Cardiac muscle cell (in vitro differentiated cells and primary cell): Measurements from ENCODE around the gene COL4A2. TPM values are rescaled to one million over a fixed set of nuclear protein-coding genes. Genes with fewer than 3 reads are reported as not detected.

Source experiments
- DNase-seq, 2 donors: peaks; one replicate each; pipeline versions ENCODE4 v3.0.0 to v3.0.0-alpha.2; 2010 to 2017; ENCODE audit warnings: low read depth in 1 of 2, low spot score in 1 of 2
- H3K27ac ChIP-seq: fragments of 200-600 bp; sonication (generic); 2 replicates; pipeline ENCODE4 v1.5.1; 2016
- H3K27me3 ChIP-seq: fragments of 200-600 bp; sonication (generic); 2 replicates; pipeline ENCODE4 v1.6.0; 2016; ENCODE audit warnings: control low read depth
- H3K36me3 ChIP-seq: fragments of 200-600 bp; sonication (generic); 2 replicates; pipeline ENCODE4 v1.5.1; 2016; ENCODE audit warnings: control low read depth
- H3K4me1 ChIP-seq: fragments of 200-600 bp; sonication (generic); 2 replicates; pipeline ENCODE4 v1.8.1; 2017; ENCODE audit warnings: low read depth, mild to moderate bottlenecking, mixed run types
- H3K4me3 ChIP-seq: fragments of 200-600 bp; sonication (generic); 2 replicates; pipeline ENCODE4 v1.5.1; 2016; ENCODE audit warnings: mild to moderate bottlenecking
- H3K9me3 ChIP-seq: fragments of 200-600 bp; sonication (generic); 2 replicates; pipeline ENCODE4 v1.5.1; 2017; ENCODE audit warnings: low read depth, mild to moderate bottlenecking, control low read depth
- CTCF ChIP-seq: IDR thresholded peaks from 2 replicates; pipeline ENCODE4 v1.5.1; 2012; ENCODE audit warnings: low read depth, mild to moderate bottlenecking, low read length
- polyA plus RNA-seq: library from polyadenylated mRNA; unstranded; fragments of >200 nt; fragmentation: Nextera tagmentation; extraction: Ambion mirVana; gene quantifications from 2 replicates; pipeline ENCODE4 v1.2.1, GENCODE V29; 2016
- total RNA-seq: library from RNA; depleted of rRNA; stranded (reverse); fragments of >200 nt; gene quantifications from 2 replicates; pipeline ENCODE4 v1.2.3, GENCODE V29; 2016

The COL4A2 gene
- total and polyA plus RNA-seq, 2 experiments from 2014 or later = 184 to 516 TPM

DNA sequence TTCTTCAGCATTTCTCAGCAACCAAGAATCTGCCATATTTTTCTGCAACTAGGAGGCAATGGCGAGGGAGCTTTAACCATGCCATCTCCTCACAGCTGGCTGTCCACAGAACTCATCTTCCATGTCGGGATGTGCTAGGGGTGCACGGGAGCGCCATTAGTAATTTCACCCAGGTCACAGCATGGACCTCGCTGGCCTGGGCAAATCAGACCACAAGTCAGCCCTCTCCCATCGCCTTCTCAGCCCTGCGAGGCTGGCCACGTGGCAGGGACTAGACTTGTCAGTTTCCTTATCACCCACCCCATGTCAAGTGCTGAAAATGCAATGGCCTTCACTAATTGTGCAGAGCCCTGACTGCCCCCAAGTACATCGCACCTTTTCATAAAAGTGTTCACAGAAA, 15.8 kb upstream of the COL4A2 start:
- no peaks in the 10 kb centered on the region for H3K36me3 ChIP-seq
- H3K27ac ChIP-seq = no peak overlapping the region
- H3K4me3 ChIP-seq = no peak overlapping the region
- no peak for TF ChIP-seq CTCF
- no peak for DNase-seq
- H3K4me1 ChIP-seq = peaks cover 12% of the 10 kb centered on the region
- no peaks in the 10 kb centered on the region for H3K27me3 ChIP-seq
- H3K9me3 ChIP-seq = no peaks in the 10 kb centered on the region

DNA sequence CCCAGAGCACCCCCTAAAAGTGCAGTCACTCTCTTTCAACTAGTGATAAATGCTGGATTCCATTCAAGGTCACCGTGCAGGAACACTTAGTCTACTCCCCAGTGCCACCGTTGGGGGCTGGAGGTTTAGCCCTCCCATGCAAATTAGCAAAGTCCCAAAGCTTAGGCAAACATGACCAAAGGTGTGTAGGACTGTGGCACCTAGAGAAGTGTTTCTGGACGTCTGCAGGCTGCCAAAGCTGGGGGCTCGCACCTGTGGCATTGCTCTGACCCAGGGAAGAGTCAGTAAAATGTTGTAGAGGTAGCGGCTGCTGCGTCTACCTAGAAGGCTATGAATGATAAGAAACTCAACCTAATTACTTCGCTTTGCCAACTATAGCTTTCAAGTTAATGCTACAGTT, 14.0 kb upstream of the COL4A2 start:
- no peaks in the 10 kb centered on the region for H3K27me3 ChIP-seq
- no peaks in the 10 kb centered on the region for H3K4me1 ChIP-seq
- H3K9me3 ChIP-seq = no peaks in the 10 kb centered on the region
- no peak overlapping the region for H3K4me3 ChIP-seq
- no peaks in the 10 kb centered on the region for H3K36me3 ChIP-seq
- DNase-seq = no peak
- no peak overlapping the region for H3K27ac ChIP-seq
- TF ChIP-seq CTCF = no peak

GRCh38 chr13:110293649-110294048, 13.4 kb upstream of the COL4A2 start:
- no peaks in the 10 kb centered on the region for H3K4me1 ChIP-seq
- no peak for DNase-seq
- no peaks in the 10 kb centered on the region for H3K27me3 ChIP-seq
- no peak overlapping the region for H3K27ac ChIP-seq
- no peaks in the 10 kb centered on the region for H3K36me3 ChIP-seq
- H3K9me3 ChIP-seq = no peaks in the 10 kb centered on the region
- H3K4me3 ChIP-seq = no peak overlapping the region
- TF ChIP-seq CTCF = no peak

DNA sequence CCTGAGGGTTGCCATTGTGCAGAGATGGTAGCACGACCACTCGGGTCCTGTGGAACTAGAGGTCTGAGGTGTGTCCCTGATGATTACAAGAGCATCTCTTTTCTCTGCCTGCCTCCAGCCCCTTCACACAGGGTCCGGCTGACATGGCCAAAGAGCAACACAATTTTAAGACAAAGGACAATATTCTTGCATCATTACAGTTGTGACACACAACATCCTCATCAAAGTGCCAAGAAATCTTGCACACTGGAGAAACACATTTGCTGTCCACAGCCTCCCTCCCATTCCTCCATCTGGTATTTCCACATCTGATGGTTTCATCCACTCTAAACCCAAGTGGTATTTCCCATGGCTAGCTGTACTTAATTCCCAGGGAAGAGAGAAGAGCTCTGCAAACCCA, 12.9 kb upstream of the COL4A2 start:
- Histone ChIP-seq H3K27ac (no peak overlapping the region), H3K4me3 (no peak overlapping the region), H3K4me1 (no peaks in the 10 kb centered on the region), H3K27me3 (no peaks in the 10 kb centered on the region), H3K36me3 (no peaks in the 10 kb centered on the region), H3K9me3 (no peaks in the 10 kb centered on the region)
- no peak for TF ChIP-seq CTCF
- peak in 1 of 2 donors; percentile 73 for DNase-seq

DNA sequence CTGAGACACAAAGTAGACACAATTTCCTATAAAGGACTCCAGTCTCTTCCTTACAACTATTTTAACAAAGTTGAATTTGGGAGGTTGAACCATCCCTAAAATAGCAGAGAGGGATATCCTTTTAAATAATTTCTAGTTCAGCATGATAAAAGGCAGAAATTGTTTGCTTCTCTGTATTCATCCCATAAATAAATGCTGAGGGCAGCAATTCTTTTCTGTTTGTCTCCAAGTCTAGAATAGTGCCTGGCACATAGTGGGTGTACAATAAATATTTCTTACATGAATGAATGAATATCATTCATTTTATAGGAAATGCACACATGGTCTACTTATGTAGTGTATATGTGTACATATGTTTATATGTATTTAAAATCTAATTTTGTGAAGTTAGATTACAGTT, 12.5 kb upstream of the COL4A2 start:
- DNase-seq = no peak
- no peak for TF ChIP-seq CTCF
- H3K36me3 ChIP-seq = no peaks in the 10 kb centered on the region
- no peak overlapping the region for H3K27ac ChIP-seq
- H3K27me3 ChIP-seq = no peaks in the 10 kb centered on the region
- H3K4me1 ChIP-seq = no peaks in the 10 kb centered on the region
- no peaks in the 10 kb centered on the region for H3K9me3 ChIP-seq
- H3K4me3 ChIP-seq = no peak overlapping the region

DNA sequence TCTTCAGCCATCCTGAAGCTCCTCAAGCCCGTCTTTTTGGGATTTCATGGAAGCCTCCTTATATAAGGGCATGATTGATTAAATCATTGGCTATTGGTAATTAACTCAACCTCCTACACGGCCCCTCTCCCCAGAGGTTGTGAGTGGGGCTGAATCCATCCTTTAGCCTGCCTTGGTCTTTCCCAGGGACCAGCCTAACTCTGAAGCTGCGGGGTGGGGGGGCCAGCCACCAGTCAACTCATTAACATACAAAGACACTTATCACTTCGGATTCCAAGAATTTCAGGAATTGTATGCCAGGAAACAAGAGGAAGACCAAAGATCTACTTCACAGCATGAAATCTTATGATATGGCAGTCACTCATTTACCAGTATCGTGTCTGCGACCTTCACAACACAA, 10.1 kb upstream of the COL4A2 start:
- Histone ChIP-seq H3K27ac (no peak overlapping the region), H3K4me1 (no peaks in the 10 kb centered on the region), H3K4me3 (no peak overlapping the region), H3K27me3 (no peaks in the 10 kb centered on the region), H3K36me3 (no peaks in the 10 kb centered on the region), H3K9me3 (no peaks in the 10 kb centered on the region)
- no peak for DNase-seq
- no peak for TF ChIP-seq CTCF
